SK-N-SH (cell line): ENCODE data around the gene RNF138. TPM values are rescaled to one million over a fixed set of nuclear protein-coding genes. Genes with fewer than 3 reads are reported as not detected.

Experiments
- CTCF ChIA-PET: fragments of 300-600, 350-600 bp; formaldehyde crosslinking; extraction: SDS; loops from one replicate; lab custom pipeline; 2021; lab: Yijun Ruan, JAX
- POLR2A ChIA-PET: fragments of 350-600 bp; sonication (Branson Sonifier 250); formaldehyde crosslinking; extraction: SDS; loops from one replicate; lab custom pipeline; 2020; ENCODE audit warnings: antibody characterized with exemption, inconsistent platforms; lab: Yijun Ruan, JAX
- DNase-seq: peaks from one replicate; pipeline ENCODE4 v3.0.0; 2012
- H2AFZ ChIP-seq: fragments of 200-600 bp; sonication (generic); 2 replicates; pipeline ENCODE4 v1.8.1; 2016; ENCODE audit warnings: antibody characterized with exemption, mild to moderate bottlenecking, low read depth
- H3F3A ChIP-seq: fragments of 200-600 bp; sonication (generic); replicated peaks from 2 replicates; pipeline ENCODE3; 2016; ENCODE audit warnings: antibody characterized with exemption, mild to moderate bottlenecking; ENCODE audit not compliant: insufficient read depth
- H3K27ac ChIP-seq, 2 experiments: fragments of 200-500 bp in 1 of 2; fragments of 200-600 bp in 1 of 2; sonication (Bioruptor generic) in 1 of 2; sonication (generic), shearing (Covaris generic) in 1 of 2; 2 replicates each; pipeline versions ENCODE4 v1.5.1 to v1.6.1; 2014 to 2016; ENCODE audit warnings: low read depth in 2 of 2, inconsistent platforms in 1 of 2, low read length in 1 of 2, mild to moderate bottlenecking in 1 of 2, mixed read lengths in 1 of 2
- H3K27me3 ChIP-seq: fragments of 200-600 bp; sonication (generic), shearing (Covaris generic); 2 replicates; pipeline ENCODE4 v1.6.1; 2016; ENCODE audit warnings: mixed run types; ENCODE audit not compliant: insufficient read depth
- H3K36me3 ChIP-seq, 2 experiments: fragments of 200-500 bp in 1 of 2; fragments of 200-600 bp in 1 of 2; sonication (Bioruptor generic) in 1 of 2; sonication (generic) in 1 of 2; replicated peaks in 1 of 2; 2 replicates each; pipeline versions ENCODE3 to v1.5.1; 2014 to 2016; ENCODE audit warnings: low read length in 1 of 2, mild to moderate bottlenecking in 1 of 2; ENCODE audit not compliant: insufficient read depth in 2 of 2, control insufficient read depth in 1 of 2
- H3K4me1 ChIP-seq, 2 experiments: fragments of 200-500 bp in 1 of 2; fragments of 200-600 bp in 1 of 2; sonication (Bioruptor generic) in 1 of 2; sonication (generic), shearing (Covaris generic) in 1 of 2; 2 replicates each; pipeline versions ENCODE4 v1.5.1 to v1.6.1; 2014 to 2016; ENCODE audit warnings: low read depth in 1 of 2, low read length in 1 of 2, mixed run types in 1 of 2; ENCODE audit not compliant: insufficient read depth in 2 of 2, control insufficient read depth in 1 of 2
- H3K4me2 ChIP-seq: fragments of 200-600 bp; sonication (generic), shearing (Covaris generic); 2 replicates; pipeline ENCODE4 v1.6.1; 2017; ENCODE audit warnings: mixed run types
- H3K4me3 ChIP-seq, 2 experiments: fragments of 200-500 bp in 1 of 2; fragments of 200-600 bp in 1 of 2; sonication (Bioruptor generic) in 1 of 2; sonication (generic), shearing (Covaris generic) in 1 of 2; 2 replicates each; pipeline versions ENCODE4 v1.5.1 to v1.8.1; 2014 to 2016; ENCODE audit warnings: low read depth in 2 of 2, inconsistent platforms in 1 of 2, low read length in 1 of 2, mild to moderate bottlenecking in 1 of 2, mixed read lengths in 1 of 2, moderate library complexity in 1 of 2
- H3K79me2 ChIP-seq: fragments of 200-600 bp; sonication (generic); 2 replicates; pipeline ENCODE4 v1.8.1; 2017; ENCODE audit warnings: mild to moderate bottlenecking; ENCODE audit not compliant: insufficient read depth
- H3K9ac ChIP-seq: fragments of 200-600 bp; sonication (generic); 2 replicates; pipeline ENCODE4 v1.6.1; 2017; ENCODE audit warnings: mixed run types
- H3K9me2 ChIP-seq: fragments of 200-600 bp; sonication (generic); 2 replicates; pipeline ENCODE4 v1.6.1; 2017; ENCODE audit warnings: mixed run types
- H3K9me3 ChIP-seq: fragments of 200-600 bp; sonication (generic); 2 replicates; pipeline ENCODE4 v1.6.1; 2017; ENCODE audit warnings: mixed run types, mild to moderate bottlenecking, moderate library complexity
- H4K20me1 ChIP-seq: fragments of 200-600 bp; sonication (generic); 2 replicates; pipeline ENCODE4 v1.6.1; 2017; ENCODE audit warnings: mild to moderate bottlenecking, mixed run types; ENCODE audit not compliant: insufficient read depth
- CHD2 ChIP-seq: fragments of 150-350 bp; IDR thresholded peaks from 2 replicates; pipeline ENCODE4 v1.6.1; 2018; ENCODE audit warnings: low read length; ENCODE audit not compliant: partially characterized antibody
- EP300 ChIP-seq, 2 experiments: IDR thresholded peaks; 2 replicates each; pipeline versions ENCODE4 v1.4.0 to v1.6.1; 2012; ENCODE audit warnings: borderline replicate concordance in 1 of 2, low read depth in 1 of 2, low read length in 1 of 2
- FOXJ3 ChIP-seq: sonication (generic); formaldehyde crosslinking; IDR thresholded peaks from 2 replicates; pipeline ENCODE4 v1.5.1; 2020; ENCODE audit warnings: mild to moderate bottlenecking, missing genetic modification reagents
- GATA2 ChIP-seq: sonication (generic); formaldehyde crosslinking; IDR thresholded peaks from 2 replicates; pipeline ENCODE4 v1.5.0; 2020; ENCODE audit warnings: mild to moderate bottlenecking, missing genetic modification reagents
- MAX ChIP-seq: IDR thresholded peaks from 2 replicates; pipeline ENCODE4 v1.4.0; 2012; ENCODE audit warnings: low read depth
- MEF2A ChIP-seq: IDR thresholded peaks from 2 replicates; pipeline ENCODE4 v1.4.0; 2012; ENCODE audit warnings: low read depth, borderline replicate concordance
- MXI1 ChIP-seq: IDR thresholded peaks from 2 replicates; pipeline ENCODE4 v1.6.1; 2012; ENCODE audit warnings: mild to moderate bottlenecking, low read depth, low read length, improper control_type of control experiment
- NRF1 ChIP-seq: IDR thresholded peaks from 2 replicates; pipeline ENCODE4 v1.6.1; 2012; ENCODE audit warnings: low read depth, mild to moderate bottlenecking, low read length
- PBX3 ChIP-seq: IDR thresholded peaks from 2 replicates; pipeline ENCODE4; 2012
- POLR2AphosphoS5 ChIP-seq: IDR thresholded peaks from 2 replicates; pipeline ENCODE4 v1.6.1; 2012; ENCODE audit warnings: low read depth, low read length
- REST ChIP-seq: IDR thresholded peaks from 2 replicates; pipeline ENCODE4 v1.6.1; 2012; ENCODE audit warnings: mild to moderate bottlenecking, low read depth, low read length, moderate library complexity
- TAF1 ChIP-seq: IDR thresholded peaks from 2 replicates; pipeline ENCODE4 v1.6.1; 2012; ENCODE audit warnings: low read depth, mild to moderate bottlenecking, low read length, moderate library complexity, borderline replicate concordance
- YY1 ChIP-seq: IDR thresholded peaks from 2 replicates; pipeline ENCODE4 v1.4.0; 2012; ENCODE audit warnings: low read depth, mild to moderate bottlenecking
- ZBTB33 ChIP-seq: IDR thresholded peaks from 2 replicates; pipeline ENCODE4 v1.4.0; 2012; ENCODE audit warnings: low read depth, borderline replicate concordance
- WGBS: methylation state at CpG from one replicate; pipeline ENCODE4 v1.1.6; 2017; ENCODE audit warnings: low lambda C conversion rate; 5-methylcytosine and 5-hydroxymethylcytosine counted together
- polyA plus RNA-seq, 3 experiments: library from polyadenylated mRNA; depleted of rRNA; stranded (reverse); fragments of >200 nt; gene quantifications; 2 replicates each; pipeline ENCODE4 v1.2.3, GENCODE V29; 2012
- TF ChIP-seq, protein P1 (sequence below): IDR thresholded peaks from 2 replicates; pipeline ENCODE4 v1.4.0; 2012; ENCODE audit warnings: low read depth, borderline replicate concordance

Gene RNF138
- 17.6 and 22.3 TPM in 2 replicates for polyA plus RNA-seq (2012; rRNA removed)
- 18.5 and 20.9 TPM in 2 replicates for polyA plus RNA-seq (2012; cell fraction: cytosol; rRNA removed)
- polyA plus RNA-seq (2012; cell fraction: nucleus; rRNA removed): 13.2 and 14.4 TPM in 2 replicates

GRCh38 chr18:32091724-32092421 is at the start of gene RNF138:
RNF138 (plus strand) TSS chr18:32091874; CDS start chr18:32092777, 903 bp downstream.
- ChIA-PET POLR2A (interaction anchor here (1.0 kb wide), 1 partner anchor 20 kb away, joined by 3 read pairs; no protein-coding TSS in a partner anchor), CTCF (no interaction called here)

More at GRCh38 chr18:32091724-32092421, at the start of gene RNF138:
- Histone ChIP-seq H3K27me3 (no peaks in the 10 kb centered on the region), H3K27ac (peak within 1 kb of the TSS; percentile 94 to 98), H3K79me2 (peaks cover 43% of the 10 kb centered on the region), H2AFZ (peak within 1 kb of the TSS; percentile 97), H3K36me3 (peaks cover 3 to 8% of the 10 kb centered on the region in 2 experiments), H3K9me3 (no peaks in the 10 kb centered on the region), H3K4me1 (peaks cover 4 to 9% of the 10 kb centered on the region in 2 experiments; a peak in 3 of 4 replicates), H3F3A (peaks cover 17% of the 10 kb centered on the region), H3K4me2 (peak within 1 kb of the TSS; percentile 99), H3K9me2 (no peaks in the 10 kb centered on the region), H3K4me3 (peak within 1 kb of the TSS; percentile 82 to 95), H3K9ac (peak within 1 kb of the TSS; percentile 98), H4K20me1 (peaks cover 9% of the 10 kb centered on the region)
- TF ChIP-seq POLR2AphosphoS5 (0 out of 2 replicates have a peak, but pooled peaks have one; percentile 5), NRF1 (peak; percentile 29), YY1 (peak; percentile 61; the same call in 1 of the 2 replicates), FOXJ3 (CRISPR knock-in tag) (0 out of 2 replicates have a peak, but pooled peaks have one; percentile 3), MXI1 (peak; percentile 68), GATA2 (CRISPR knock-in tag) (peak; percentile 14; the same call in 1 of the 2 replicates), MEF2A (no peak), PBX3 (peak; percentile 27), EP300 (IDR thresholded peaks at IDR 0.05; ENCODE audit: borderline replicate concordance in 1 of 2, low read depth in 1 of 2, low read length in 1 of 2) (no peak), MAX (peak; percentile 73), CHD2 (peak; percentile 71), ZBTB33 (no peak), TAF1 (peak; percentile 36; the same call in 1 of the 2 replicates), REST (no peak)
- TF ChIP-seq, protein P1, sequence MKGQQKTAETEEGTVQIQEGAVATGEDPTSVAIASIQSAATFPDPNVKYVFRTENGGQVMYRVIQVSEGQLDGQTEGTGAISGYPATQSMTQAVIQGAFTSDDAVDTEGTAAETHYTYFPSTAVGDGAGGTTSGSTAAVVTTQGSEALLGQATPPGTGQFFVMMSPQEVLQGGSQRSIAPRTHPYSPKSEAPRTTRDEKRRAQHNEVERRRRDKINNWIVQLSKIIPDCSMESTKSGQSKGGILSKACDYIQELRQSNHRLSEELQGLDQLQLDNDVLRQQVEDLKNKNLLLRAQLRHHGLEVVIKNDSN: 0 out of 2 replicates have a peak, but pooled peaks have one; percentile 23
- DNase-seq: peak; percentile 89
- 1% methylated on average over 27 of the region's 75 CpGs for WGBS
